H1 (cell line): ENCODE data around the gene TTLL5. TPM values are rescaled to one million over a fixed set of nuclear protein-coding genes. Genes with fewer than 3 reads are reported as not detected.

Experiments used
- ASH2L ChIP-seq: fragments of 200-600, 300-600 bp; sonication (generic); IDR thresholded peaks from one replicate; pipeline ENCODE4 v1.7.1; 2017; ENCODE audit warnings: low read length
- EZH2 ChIP-seq: fragments of 200-600 bp; sonication (generic); IDR thresholded peaks from 2 replicates; pipeline ENCODE4 v1.7.1; 2012; ENCODE audit warnings: low read depth, mild to moderate bottlenecking, moderate library complexity, low read length, inconsistent platforms; ENCODE audit not compliant: severe bottlenecking
- RXRA ChIP-seq: IDR thresholded peaks from 2 replicates; pipeline ENCODE4 v1.6.1; 2011; ENCODE audit warnings: low read depth, mild to moderate bottlenecking, low read length, moderate library complexity; ENCODE audit not compliant: insufficient read depth
- SP1 ChIP-seq: IDR thresholded peaks from 2 replicates; pipeline ENCODE4 v1.6.1; 2011; ENCODE audit warnings: low read depth, low read length
- polyA plus RNA-seq, 7 experiments: library from polyadenylated mRNA; depleted of rRNA in 3 of 7; stranded (reverse) in 5 of 7; unstranded in 2 of 7; fragments of >200 nt in 5 of 7; fragments of 200-250 nt in 2 of 7; gene quantifications; 1 replicate in 5 of 7; 2 replicates in 1 of 7; 4 replicates in 1 of 7; pipeline versions ENCODE4 v1.2.1 to v1.2.3, GENCODE V29; 2011 to 2013; ENCODE audit warnings: missing spikeins in 2 of 7, mixed read lengths in 2 of 7
- total RNA-seq: library from RNA; stranded (reverse); fragmentation: NEBNext Ultra II Directional; extraction: Animal tissue kit (Norgen Biotek cat#: 25700); gene quantifications from 2 replicates; pipeline ENCODE4 v1.2.1, GENCODE V29; 2021

The TTLL5 gene
- total and polyA plus RNA-seq, 2 of the 8 experiments (the other 6 are each of a cell fraction or from before 2014, with no cell fraction given): 16.1 to 45.9 TPM

DNA sequence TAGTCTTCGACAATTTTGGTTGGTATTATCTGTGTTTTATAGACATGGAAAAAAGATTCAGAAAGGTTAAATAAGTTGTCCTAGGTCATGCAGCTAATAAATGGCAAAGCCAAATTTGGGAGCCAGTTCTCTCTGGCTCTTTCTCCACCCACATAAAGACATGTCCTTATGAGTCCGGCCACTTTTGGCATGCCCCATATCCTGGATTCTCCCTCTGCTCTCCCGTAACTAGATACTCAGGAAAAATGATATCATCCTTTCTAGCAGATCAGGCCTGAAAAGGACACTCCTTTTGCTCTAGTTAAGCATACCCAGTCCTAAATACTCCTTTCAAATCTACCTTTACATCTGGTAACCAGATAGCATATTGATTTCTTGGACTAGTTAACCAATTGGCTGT, 64.4 kb downstream of the TTLL5 start (continued):
- TF ChIP-seq RXRA (no peak), EZH2 (no peak), SP1 (no peak), ASH2L (no peak)
